HG03521 (cell line): ENCODE data around the gene DOCK6.

Experiments
- ATAC-seq: cut with Tn5 transposase; IDR thresholded peaks from one replicate; pipeline ENCODE4 v1.9.1; 2021; ENCODE audit warnings: mild to moderate bottlenecking, moderate library complexity; ENCODE audit not compliant: unreplicated experiment

Gene DOCK6

GRCh38 chr19:11227195-11227886 is 35.0 kb downstream of the DOCK6 start:
- no peak for ATAC-seq

- ATAC-seq: no peak
These were observed 35.6 kb downstream of the DOCK6 start for GRCh38 chr19:11226716-11227166.

- no peak for ATAC-seq
These were observed 36.5 kb downstream of the DOCK6 start for GRCh38 chr19:11225815-11226214.

GRCh38 chr19:11225172-11225571 is 37.2 kb downstream of the DOCK6 start:
- ATAC-seq: no peak

- ATAC-seq: no peak
These were observed 37.9 kb downstream of the DOCK6 start for GRCh38 chr19:11224429-11224828.

GRCh38 chr19:11223200-11223599 is 39.1 kb downstream of the DOCK6 start:
- ATAC-seq: no peak

- ATAC-seq: no peak
These were observed 41.2 kb downstream of the DOCK6 start for GRCh38 chr19:11221082-11221598.

GRCh38 chr19:11214387-11214786 is 47.9 kb downstream of the DOCK6 start:
- no peak for ATAC-seq

- no peak for ATAC-seq
These were observed 51.7 kb downstream of the DOCK6 start for GRCh38 chr19:11210656-11210928.

GRCh38 chr19:11209839-11210655 is 52.3 kb downstream of the DOCK6 start:
- ATAC-seq: no peak

GRCh38 chr19:11208561-11209471 is 53.5 kb downstream of the DOCK6 start:
- ATAC-seq: no peak

- ATAC-seq: no peak
These were observed 56.3 kb downstream of the DOCK6 start for GRCh38 chr19:11205939-11206570.

GRCh38 chr19:11204943-11205349 is 57.4 kb downstream of the DOCK6 start:
- ATAC-seq: no peak

- no peak for ATAC-seq
These were observed 58.2 kb downstream of the DOCK6 start for GRCh38 chr19:11204076-11204602.

GRCh38 chr19:11203194-11204075 is 58.9 kb downstream of the DOCK6 start:
- no peak for ATAC-seq

GRCh38 chr19:11202488-11203193 is 59.7 kb downstream of the DOCK6 start:
- ATAC-seq: no peak

GRCh38 chr19:11201791-11202190 is 60.5 kb downstream of the DOCK6 start:
- no peak for ATAC-seq

GRCh38 chr19:11200931-11201330 is 61.4 kb downstream of the DOCK6 start:
- no peak for ATAC-seq

- ATAC-seq: no peak
These were observed 62.2 kb downstream of the DOCK6 start for GRCh38 chr19:11200015-11200574.
